NCI-H1105 (cell line): Measurements from ENCODE around the gene ERG.

Experiments
- DNase-seq: peaks from one replicate; lab custom pipeline; 2025; lab: John Stamatoyannopoulos, UW

The ERG gene

GRCh38 chr21:38498057-38498833 lies at the start of gene ERG:
Gene ERG (minus strand): TSS chr21:38498477. CDS start chr21:38498380, 97 bp downstream.
- no peak for DNase-seq

GRCh38 chr21:38544661-38545060 lies 46.4 kb upstream of the ERG start:
- no peak for DNase-seq

GRCh38 chr21:38542263-38542662 lies 44.0 kb upstream of the ERG start:
- DNase-seq, result no peak

GRCh38 chr21:38538353-38538752 lies 40.1 kb upstream of the ERG start:
- DNase-seq, result no peak

GRCh38 chr21:38534591-38534990 lies 36.3 kb upstream of the ERG start:
- no peak for DNase-seq

- DNase-seq, result no peak
These were observed 35.6 kb upstream of the ERG start for GRCh38 chr21:38533887-38534286.

GRCh38 chr21:38531591-38531990 lies 33.3 kb upstream of the ERG start:
- DNase-seq, result no peak

GRCh38 chr21:38531039-38531541 lies 32.8 kb upstream of the ERG start:
- no peak for DNase-seq

- DNase-seq, result no peak
These were observed 29.5 kb upstream of the ERG start for GRCh38 chr21:38527737-38528136.

- no peak for DNase-seq
These were observed 27.2 kb upstream of the ERG start for GRCh38 chr21:38525454-38525853.

GRCh38 chr21:38524168-38525153 lies 26.2 kb upstream of the ERG start:
- DNase-seq, result no peak

- no peak for DNase-seq
These were observed 22.2 kb upstream of the ERG start for GRCh38 chr21:38520511-38520910.

GRCh38 chr21:38511662-38512243 lies 13.5 kb upstream of the ERG start:
- DNase-seq, result no peak

- no peak for DNase-seq
These were observed 12.9 kb upstream of the ERG start for GRCh38 chr21:38511198-38511597.

GRCh38 chr21:38507374-38507942 lies 9.2 kb upstream of the ERG start:
- DNase-seq, result no peak

- DNase-seq, result no peak
These were observed 8.5 kb upstream of the ERG start for GRCh38 chr21:38506661-38507281.

- peak; percentile 53 for DNase-seq
These were observed 7.6 kb upstream of the ERG start for GRCh38 chr21:38505654-38506523.

GRCh38 chr21:38504066-38504465 lies 5.8 kb upstream of the ERG start:
- DNase-seq, result no peak

- no peak for DNase-seq
These were observed 5.3 kb upstream of the ERG start for GRCh38 chr21:38503583-38503982.

- no peak for DNase-seq
These were observed 1.8 kb upstream of the ERG start for GRCh38 chr21:38500073-38500472.

- no peak for DNase-seq
These were observed 1.0 kb upstream of the ERG start for GRCh38 chr21:38499296-38499695.
